ENCODE results near the gene PRRC2A.

PRRC2A gene

GRCh38 chr6:31617010-31617409, 3.5 kb upstream of the PRRC2A start:
- no peak for TF ChIP-seq CTCF (conservative IDR thresholded peaks at IDR 0.05; ENCODE audit: control insufficient read depth, insufficient read depth, low read depth, low read length)
- no peak overlapping the region for H3K4me3 ChIP-seq (ENCODE audit: control insufficient read depth, low read depth, low read length)
- no peak for DNase-seq (ENCODE audit: low read depth)

- TF ChIP-seq CTCF (conservative IDR thresholded peaks at IDR 0.05; ENCODE audit: control insufficient read depth, insufficient read depth, low read depth, low read length) = no peak
- H3K4me3 ChIP-seq (ENCODE audit: control insufficient read depth, low read depth, low read length) = peak overlapping the region; percentile 76
- DNase-seq (ENCODE audit: low read depth) = peak; percentile 98
These were observed 520 bp upstream of the PRRC2A start for GRCh38 chr6:31619805-31620585.

GRCh38 chr6:31621320-31621939, 915 bp downstream of the PRRC2A start:
- H3K4me3 ChIP-seq (ENCODE audit: control insufficient read depth, low read depth, low read length) = peak overlapping the region; percentile 97
- no peak for DNase-seq (ENCODE audit: low read depth)
- TF ChIP-seq CTCF (conservative IDR thresholded peaks at IDR 0.05; ENCODE audit: control insufficient read depth, insufficient read depth, low read depth, low read length) = no peak

- no peak for TF ChIP-seq CTCF (conservative IDR thresholded peaks at IDR 0.05; ENCODE audit: control insufficient read depth, insufficient read depth, low read depth, low read length)
- peak overlapping the region; percentile 97 for H3K4me3 ChIP-seq (ENCODE audit: control insufficient read depth, low read depth, low read length)
- no peak for DNase-seq (ENCODE audit: low read depth)
These were observed 1.5 kb downstream of the PRRC2A start for GRCh38 chr6:31621991-31622390.

- peak overlapping the region; percentile 97 for H3K4me3 ChIP-seq (ENCODE audit: control insufficient read depth, low read depth, low read length)
- TF ChIP-seq CTCF (conservative IDR thresholded peaks at IDR 0.05; ENCODE audit: control insufficient read depth, insufficient read depth, low read depth, low read length) = no peak
These were observed 2.2 kb downstream of the PRRC2A start for GRCh38 chr6:31622684-31623091.

GRCh38 chr6:31624070-31624469, 3.6 kb downstream of the PRRC2A start:
- no peak for DNase-seq (ENCODE audit: low read depth)
- no peak overlapping the region for H3K4me3 ChIP-seq (ENCODE audit: control insufficient read depth, low read depth, low read length)
- no peak for TF ChIP-seq CTCF (conservative IDR thresholded peaks at IDR 0.05; ENCODE audit: control insufficient read depth, insufficient read depth, low read depth, low read length)

More at GRCh38 chr6:31622684-31623091, 2.2 kb downstream of the PRRC2A start:
- DNase-seq (ENCODE audit: low read depth) = no peak

All from fibroblast of mammary gland (primary cell).